GM12878 (cell line): ENCODE results near the gene APCDD1. TPM values are rescaled to one million over a fixed set of nuclear protein-coding genes. Genes with fewer than 3 reads are reported as not detected.

ENCODE experiments used
- ATAC-seq: fragments of 200-7000 bp; cut with Tn5 transposase; 3 replicates; pipeline ENCODE4 v1.9.1; 2020; ENCODE audit warnings: mild to moderate bottlenecking, moderate library complexity
- Bru-seq: library from RNA; stranded (reverse); fragments of 400-500 nt; gene quantifications from one replicate; lab custom pipeline; 2021; lab: Mats Ljungman, UMichigan
- BruChase-seq, 2 experiments: library from RNA; stranded (reverse); fragments of 400-500 nt; gene quantifications; one replicate each; lab custom pipeline; 2021; lab: Mats Ljungman, UMichigan
- BruUV-seq: library from RNA; stranded (reverse); fragments of 400-500 nt; replicated peaks from 2 replicates; lab custom pipeline; 2021; lab: Mats Ljungman, UMichigan
- CTCF ChIA-PET: fragments of 300-600 bp; sonication (Branson Sonifier 250); formaldehyde crosslinking; extraction: SDS; loops from one replicate; lab custom pipeline; 2021; ENCODE audit warnings: inconsistent platforms; lab: Yijun Ruan, JAX
- POLR2A ChIA-PET: fragments of 350-600 bp; formaldehyde crosslinking; extraction: SDS; loops from one replicate; lab custom pipeline; 2021; ENCODE audit warnings: inconsistent platforms; lab: Charles Lee
- RAD21 ChIA-PET: fragments of 300-600 bp; sonication (Branson Sonifier 250); formaldehyde crosslinking; loops from one replicate; lab custom pipeline; 2023; ENCODE audit warnings: antibody characterized with exemption; ENCODE audit not compliant: unreplicated experiment; lab: Charles Lee
- SMC1A ChIA-PET: fragments of 300-600 bp; sonication (Branson Sonifier 250); formaldehyde crosslinking; loops from one replicate; lab custom pipeline; 2023; ENCODE audit not compliant: unreplicated experiment, uncharacterized antibody; lab: Charles Lee
- DNase-seq: peaks from one replicate; pipeline ENCODE4 v3.0.0-alpha.2; 2011; ENCODE audit warnings: low read depth, low spot score
- FAIRE-seq: peaks from 3 replicates; lab custom pipeline; 2011; peaks lifted over from hg19 to GRCh38; lab: Jason Lieb, UNC
- H2AFZ ChIP-seq: 2 replicates; pipeline ENCODE4 v1.6.0; 2011; ENCODE audit warnings: low read depth, low read length, control low read depth; ENCODE audit not compliant: control insufficient read depth
- H3K27ac ChIP-seq: 2 replicates; pipeline ENCODE4 v1.5.1; 2011; ENCODE audit warnings: control low read depth; ENCODE audit not compliant: control insufficient read depth, insufficient read depth
- H3K27me3 ChIP-seq, 2 experiments: replicated peaks in 1 of 2; 2 replicates each; pipeline versions ENCODE4 v1.6.0 to v1.6.1; 2011; ENCODE audit warnings: low read length in 1 of 2; ENCODE audit not compliant: control insufficient read depth in 2 of 2, insufficient read depth in 2 of 2
- H3K36me3 ChIP-seq, 2 experiments: 2 replicates each; pipeline ENCODE4 v1.5.1; 2011; ENCODE audit warnings: low read length in 1 of 2; ENCODE audit not compliant: control insufficient read depth in 2 of 2, insufficient read depth in 2 of 2
- H3K4me1 ChIP-seq: 2 replicates; pipeline ENCODE4 v1.6.1; 2011; ENCODE audit warnings: mild to moderate bottlenecking, low read length, moderate library complexity, mixed read lengths; ENCODE audit not compliant: control insufficient read depth, insufficient read depth
- H3K4me2 ChIP-seq: 2 replicates; pipeline ENCODE4 v1.6.0; 2011; ENCODE audit warnings: control low read depth; ENCODE audit not compliant: control insufficient read depth, insufficient read depth
- H3K4me3 ChIP-seq: fragments of 200-600 bp; sonication (generic); 2 replicates; pipeline ENCODE4 v1.5.1; 2016
- H3K79me2 ChIP-seq: 2 replicates; pipeline ENCODE4 v1.6.0; 2011; ENCODE audit warnings: low read length; ENCODE audit not compliant: control insufficient read depth, insufficient read depth
- H3K9ac ChIP-seq: 2 replicates; pipeline ENCODE4 v1.8.0; 2011; ENCODE audit warnings: low read length, control low read depth, mixed read lengths; ENCODE audit not compliant: control insufficient read depth, insufficient read depth
- H3K9me3 ChIP-seq: replicated peaks from 3 replicates; pipeline ENCODE4 v1.5.1; 2011; ENCODE audit warnings: mild to moderate bottlenecking, low read length; ENCODE audit not compliant: control insufficient read depth, insufficient read depth
- H4K20me1 ChIP-seq: 2 replicates; pipeline ENCODE4 v1.6.0; 2011; ENCODE audit not compliant: control insufficient read depth, insufficient read depth
- CBX3 ChIP-seq: fragments of 200-600 bp; sonication (generic); IDR thresholded peaks from 2 replicates; pipeline ENCODE4 v1.6.1; 2016; ENCODE audit warnings: low read depth, borderline replicate concordance
- CHD4 ChIP-seq: fragments of 200-600 bp; sonication (generic); IDR thresholded peaks from 2 replicates; pipeline ENCODE4 v1.6.1; 2016; ENCODE audit warnings: mild to moderate bottlenecking
- FOS ChIP-seq: IDR thresholded peaks from 3 replicates; pipeline ENCODE4 v1.6.1; 2011; ENCODE audit warnings: borderline replicate concordance; ENCODE audit not compliant: insufficient read length; ENCODE audit errors: extremely low read depth
- KDM1A ChIP-seq: fragments of 200-600 bp; sonication (generic); IDR thresholded peaks from 2 replicates; pipeline ENCODE4 v1.6.1; 2016; ENCODE audit warnings: borderline replicate concordance
- MYB ChIP-seq: fragments of 150-350 bp; IDR thresholded peaks from 2 replicates; pipeline ENCODE4 v1.6.1; 2014; ENCODE audit warnings: mild to moderate bottlenecking, low read depth, low read length, borderline replicate concordance
- NKRF ChIP-seq: fragments of 450-650 bp; conservative IDR thresholded peaks from 2 replicates; pipeline ENCODE4 v1.6.1; 2017; ENCODE audit warnings: mild to moderate bottlenecking, moderate library complexity
- SUZ12 ChIP-seq: fragments of 200-600 bp; sonication (generic); IDR thresholded peaks from one replicate; pipeline ENCODE4 v1.6.1; 2018; ENCODE audit warnings: antibody characterized with exemption, mild to moderate bottlenecking; ENCODE audit not compliant: unreplicated experiment
- WGBS: methylation state at CpG from one replicate; pipeline ENCODE4 v1.1.6; 2016; ENCODE audit warnings: low lambda C conversion rate; ENCODE audit not compliant: insufficient replicate concordance, insufficient coverage; ENCODE audit errors: missing lambda C conversion rate; 5-methylcytosine and 5-hydroxymethylcytosine counted together
- in situ Hi-C: fragments of 300-500 bp; cut with MboI; formaldehyde crosslinking; loops from 9 replicates; pipeline ENCODE4 v1.14.3; 2018; ENCODE audit warnings: mixed read lengths
- intact Hi-C: fragments of 100-400 bp; cut with micrococcal nuclease; formaldehyde crosslinking; loops from one replicate; pipeline ENCODE4 v1.14.2; 2022; ENCODE audit not compliant: unreplicated experiment
- long read RNA-seq, 2 experiments: library from polyadenylated mRNA; unstranded; transcript quantifications; one replicate each; pipeline ENCODE4 v2.0.0, GENCODE V29; 2019 to 2020
- polyA minus RNA-seq, 3 experiments: library from RNA; depleted of rRNA, polyadenylated mRNA; stranded (reverse); fragments of >200 nt; gene quantifications; 2 replicates each; pipeline ENCODE4 v1.2.3, GENCODE V29; 2011
- polyA plus RNA-seq, 11 experiments: library from polyadenylated mRNA; depleted of rRNA in 4 of 11; unstranded in 6 of 11; stranded (reverse) in 5 of 11; fragments of >200 nt; fragmentation: Nextera tagmentation in 4 of 11; fragmentation: Illumina TruSeq in 1 of 11; extraction: Ambion mirVana in 4 of 11; extraction: Trizol in 1 of 11; gene quantifications; 1 replicate in 1 of 11; 2 replicates in 10 of 11; pipeline versions ENCODE4 v1.2.1 to v1.2.3, GENCODE V29; 2011 to 2016; ENCODE audit warnings: inconsistent platforms in 2 of 11, missing spikeins in 2 of 11, low read depth in 1 of 11
- total RNA-seq, 4 experiments: library from RNA; depleted of rRNA in 3 of 4; stranded (reverse); fragments of >200 nt in 3 of 4; fragmentation: Illumina TruSeq in 1 of 4; extraction: Trizol in 1 of 4; gene quantifications; 2 replicates each; pipeline versions ENCODE4 v1.2.1 to v1.2.3, GENCODE V29; 2013 to 2021

The APCDD1 gene
- total RNA-seq (2013; cell fraction: nucleolus; rRNA removed): not detected in 2 replicates
- total RNA-seq (2014; rRNA removed) (not detected in 2 replicates), total RNA-seq (2014; rRNA removed; fragmentation: Illumina TruSeq; extraction: Trizol) (not detected in 2 replicates), total RNA-seq (2021) (not detected in 2 replicates), polyA plus RNA-seq (2011; rRNA removed) (not detected in 2 replicates), polyA plus RNA-seq (2014; fragmentation: Illumina TruSeq; extraction: Trizol) (not detected in 2 replicates), polyA plus RNA-seq (2014; fragmentation: Nextera tagmentation; extraction: Ambion mirVana) (not detected), polyA plus RNA-seq (2014; rRNA removed) (not detected in 2 replicates), polyA plus RNA-seq (2016; fragmentation: Nextera tagmentation; extraction: Ambion mirVana) (not detected), polyA minus RNA-seq (2011; rRNA and poly(A)+ RNA removed) (not detected in 2 replicates), Bru-seq, nascent RNA (not detected), BruChase-seq, experiment 1, labeled RNA remaining after a 6-hour chase (not detected), BruChase-seq, experiment 2, labeled RNA remaining after a 2-hour chase (not detected)
- not detected for polyA plus RNA-seq (2011; ENCODE audit: low read depth)
- polyA plus RNA-seq (2011; cell fraction: cytosol; rRNA removed): not detected in 2 replicates
- not detected in 2 replicates for polyA plus RNA-seq (2011; cell fraction: nucleus; rRNA removed)
- polyA plus RNA-seq (2012): not detected in 2 replicates
- not detected in 2 replicates for polyA minus RNA-seq (2011; cell fraction: cytosol; rRNA and poly(A)+ RNA removed)
- not detected in 2 replicates for polyA minus RNA-seq (2011; cell fraction: nucleus; rRNA and poly(A)+ RNA removed)
- long read RNA-seq, experiment 1: 0 reads
- long read RNA-seq, experiment 2: 0 reads

GRCh38 chr18:10453806-10454680, at the start of gene APCDD1:
Gene APCDD1 (plus strand): TSS chr18:10454635. CDS start chr18:10454982, 347 bp downstream.
- POLR2A ChIA-PET: no interaction called here
- RAD21 ChIA-PET: no interaction called here
- intact Hi-C loops: no loop called here
- Histone ChIP-seq H3K4me3 (no peak within 1 kb of the TSS), H3K79me2 (no peaks in the 10 kb centered on the region), H3K4me2 (no peak within 1 kb of the TSS; the same call in 1 of the 2 replicates), H3K9ac (no peak within 1 kb of the TSS), H2AFZ (no peak within 1 kb of the TSS), H3K27ac (no peak within 1 kb of the TSS), H3K36me3 (no peaks in the 10 kb centered on the region), H3K4me1 (no peaks in the 10 kb centered on the region), H4K20me1 (no peaks in the 10 kb centered on the region), H3K9me3 (no peaks in the 10 kb centered on the region), H3K27me3 (peaks cover 8 to 21% of the 10 kb centered on the region in 2 experiments)
- no peak for TF ChIP-seq KDM1A
- TF ChIP-seq SUZ12: peak; percentile 70
- TF ChIP-seq NKRF: no peak
- no peak for TF ChIP-seq CHD4
- no peak for TF ChIP-seq MYB
- no peak for TF ChIP-seq FOS
- TF ChIP-seq CBX3: no peak
- in situ Hi-C loops: no loop called here
- SMC1A ChIA-PET: no interaction called here
- ATAC-seq (no peak; the same call in 2 of the 3 replicates), DNase-seq (no peak), FAIRE-seq (no peak)
- CTCF ChIA-PET: no interaction called here
- no TSS peak for BruUV-seq
- WGBS: 62% methylated on average over 37 of the region's 64 CpGs
